Measurements from ENCODE around the gene TMBIM1. TPM values are rescaled to one million over a fixed set of nuclear protein-coding genes. Genes with fewer than 3 reads are reported as not detected.

TMBIM1 gene
- total and polyA plus RNA-seq, 9 of the 15 experiments (the other 6 are each of a cell fraction or from before 2014, with no cell fraction given) = 14.2 to 105 (median 47.0) TPM

- TF ChIP-seq MTA1 (IDR thresholded peaks at IDR 0.05; ENCODE audit: borderline replicate concordance) = 0 out of 2 replicates have a peak, but pooled peaks have one; percentile 40
- TF ChIP-seq ZNF589 (CRISPR knock-in tag; IDR thresholded peaks at IDR 0.05; ENCODE audit: low read depth) = no peak
- no peak for TF ChIP-seq ZNF12 (CRISPR knock-in tag; IDR thresholded peaks at IDR 0.05)
- no peak for TF ChIP-seq HLTF (IDR thresholded peaks at IDR 0.05)
- TF ChIP-seq MYNN (IDR thresholded peaks at IDR 0.05) = no peak
- TF ChIP-seq MYNN (CRISPR knock-in tag; IDR thresholded peaks at IDR 0.05) = no peak
- no peak for TF ChIP-seq NONO (IDR thresholded peaks at IDR 0.05; ENCODE audit: low read depth in 2 of 2, low read length in 1 of 2)
- TF ChIP-seq, protein P1, sequence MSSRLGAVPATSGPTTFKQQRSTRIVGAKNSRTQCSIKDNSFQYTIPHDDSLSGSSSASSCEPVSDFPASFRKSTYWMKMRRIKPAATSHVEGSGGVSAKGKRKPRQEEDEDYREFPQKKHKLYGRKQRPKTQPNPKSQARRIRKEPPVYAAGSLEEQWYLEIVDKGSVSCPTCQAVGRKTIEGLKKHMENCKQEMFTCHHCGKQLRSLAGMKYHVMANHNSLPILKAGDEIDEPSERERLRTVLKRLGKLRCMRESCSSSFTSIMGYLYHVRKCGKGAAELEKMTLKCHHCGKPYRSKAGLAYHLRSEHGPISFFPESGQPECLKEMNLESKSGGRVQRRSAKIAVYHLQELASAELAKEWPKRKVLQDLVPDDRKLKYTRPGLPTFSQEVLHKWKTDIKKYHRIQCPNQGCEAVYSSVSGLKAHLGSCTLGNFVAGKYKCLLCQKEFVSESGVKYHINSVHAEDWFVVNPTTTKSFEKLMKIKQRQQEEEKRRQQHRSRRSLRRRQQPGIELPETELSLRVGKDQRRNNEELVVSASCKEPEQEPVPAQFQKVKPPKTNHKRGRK (tag; IDR thresholded peaks at IDR 0.05) = no peak
- no peak for TF ChIP-seq ZKSCAN1 (IDR thresholded peaks at IDR 0.05; ENCODE audit: low read depth, low read length)
- no peak for TF ChIP-seq RUNX1 (IDR thresholded peaks at IDR 0.05; ENCODE audit: low read depth)
- TF ChIP-seq, protein P2, sequence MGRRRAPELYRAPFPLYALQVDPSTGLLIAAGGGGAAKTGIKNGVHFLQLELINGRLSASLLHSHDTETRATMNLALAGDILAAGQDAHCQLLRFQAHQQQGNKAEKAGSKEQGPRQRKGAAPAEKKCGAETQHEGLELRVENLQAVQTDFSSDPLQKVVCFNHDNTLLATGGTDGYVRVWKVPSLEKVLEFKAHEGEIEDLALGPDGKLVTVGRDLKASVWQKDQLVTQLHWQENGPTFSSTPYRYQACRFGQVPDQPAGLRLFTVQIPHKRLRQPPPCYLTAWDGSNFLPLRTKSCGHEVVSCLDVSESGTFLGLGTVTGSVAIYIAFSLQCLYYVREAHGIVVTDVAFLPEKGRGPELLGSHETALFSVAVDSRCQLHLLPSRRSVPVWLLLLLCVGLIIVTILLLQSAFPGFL (CRISPR knock-in tag; IDR thresholded peaks at IDR 0.05) = no peak
- TF ChIP-seq XRCC4 (IDR thresholded peaks at IDR 0.05; ENCODE audit: extremely low read depth, insufficient read depth, insufficient read length) = no peak
- no peak for TF ChIP-seq ZNF311 (CRISPR knock-in tag; IDR thresholded peaks at IDR 0.05)
- TF ChIP-seq SNAPC5 (CRISPR knock-in tag; IDR thresholded peaks at IDR 0.05) = no peak
- no peak for TF ChIP-seq NFIX (CRISPR knock-in tag; IDR thresholded peaks at IDR 0.05; ENCODE audit: low read depth)
- no peak for TF ChIP-seq SMARCB1 (IDR thresholded peaks at IDR 0.05; ENCODE audit: insufficient read length, low read depth)
- TF ChIP-seq, protein P3, sequence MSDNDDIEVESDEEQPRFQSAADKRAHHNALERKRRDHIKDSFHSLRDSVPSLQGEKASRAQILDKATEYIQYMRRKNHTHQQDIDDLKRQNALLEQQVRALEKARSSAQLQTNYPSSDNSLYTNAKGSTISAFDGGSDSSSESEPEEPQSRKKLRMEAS (CRISPR knock-in tag; IDR thresholded peaks at IDR 0.05) = peak; percentile 69
- TF ChIP-seq ZBTB8A (IDR thresholded peaks at IDR 0.05; ENCODE audit: partially characterized antibody) = no peak
- no peak for TF ChIP-seq SPI1 (IDR thresholded peaks at IDR 0.05; ENCODE audit: borderline replicate concordance, low read depth, low read length)
- TF ChIP-seq, protein P4, sequence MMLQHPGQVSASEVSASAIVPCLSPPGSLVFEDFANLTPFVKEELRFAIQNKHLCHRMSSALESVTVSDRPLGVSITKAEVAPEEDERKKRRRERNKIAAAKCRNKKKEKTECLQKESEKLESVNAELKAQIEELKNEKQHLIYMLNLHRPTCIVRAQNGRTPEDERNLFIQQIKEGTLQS (IDR thresholded peaks at IDR 0.05) = no peak
- TF ChIP-seq, protein P4 (CRISPR knock-in tag; conservative IDR thresholded peaks at IDR 0.05) = no peak
- TF ChIP-seq GATAD2A (IDR thresholded peaks at IDR 0.05) = no peak
- TF ChIP-seq, protein P5, sequence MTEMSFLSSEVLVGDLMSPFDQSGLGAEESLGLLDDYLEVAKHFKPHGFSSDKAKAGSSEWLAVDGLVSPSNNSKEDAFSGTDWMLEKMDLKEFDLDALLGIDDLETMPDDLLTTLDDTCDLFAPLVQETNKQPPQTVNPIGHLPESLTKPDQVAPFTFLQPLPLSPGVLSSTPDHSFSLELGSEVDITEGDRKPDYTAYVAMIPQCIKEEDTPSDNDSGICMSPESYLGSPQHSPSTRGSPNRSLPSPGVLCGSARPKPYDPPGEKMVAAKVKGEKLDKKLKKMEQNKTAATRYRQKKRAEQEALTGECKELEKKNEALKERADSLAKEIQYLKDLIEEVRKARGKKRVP (CRISPR knock-in tag; IDR thresholded peaks at IDR 0.05) = 0 out of 2 replicates have a peak, but pooled peaks have one; percentile 27
- no peak for TF ChIP-seq SOX6 (IDR thresholded peaks at IDR 0.05)
- no peak for TF ChIP-seq BMI1 (IDR thresholded peaks at IDR 0.05; ENCODE audit: low read length)
- no peak for TF ChIP-seq BRD9 (IDR thresholded peaks at IDR 0.05; ENCODE audit: low read depth, partially characterized antibody)
These were observed 22.2 kb downstream of the TMBIM1 start, which contains the start of the genes AAMP and PNKD (continued) for GRCh38 chr2:218269900-218270720.
